Activated naive CD8-positive, alpha-beta T cell treated with anti-CD3 and anti-CD28 coated beads, Interleukin-2, amount 50 U/mL, for 24 hours (primary cell): Measurements from ENCODE around the gene RRP1B.
A peak's percentile ranks its signal among the peaks of the same experiment; 100 is the strongest.
"Not testable (repeated sequence)": the region's sequence is repeated elsewhere in the genome, so short reads cannot be mapped to it uniquely, and the experiment has no call there.

ENCODE experiments used
- ATAC-seq: fragments of 150-1000 bp; cut with Tn5 transposase; one replicate; pipeline ENCODE4 v1.10.0; 2021
- DNase-seq: peaks from one replicate; pipeline ENCODE4 v3.0.0; 2021
- H3K27ac Mint-ChIP-seq: one replicate; pipeline ENCODE4 v1.8.0; 2021; ENCODE audit warnings: mild to moderate bottlenecking, mixed read lengths
- H3K27me3 Mint-ChIP-seq: one replicate; pipeline ENCODE4 v1.8.0; 2021; ENCODE audit warnings: mixed read lengths
- H3K36me3 Mint-ChIP-seq: one replicate; pipeline ENCODE4 v1.8.0; 2021; ENCODE audit warnings: low read depth, mixed read lengths
- H3K4me1 Mint-ChIP-seq: one replicate; pipeline ENCODE4 v1.8.0; 2021; ENCODE audit warnings: mixed read lengths
- H3K4me3 Mint-ChIP-seq: one replicate; pipeline ENCODE4 v1.8.0; 2021; ENCODE audit warnings: mild to moderate bottlenecking, moderate library complexity, mixed read lengths
- H3K9me3 Mint-ChIP-seq: one replicate; pipeline ENCODE4 v1.8.0; 2021; ENCODE audit warnings: mixed read lengths

Gene RRP1B

GRCh38 chr21:43659136-43660000 lies at the start of gene RRP1B, which contains the start of gene HSF2BP:
RRP1B (plus strand) TSS chr21:43659560; CDS start chr21:43659665, 105 bp downstream.
HSF2BP (minus strand) TSS chr21:43659488; CDS start chr21:43658096, 1,392 bp downstream.
- Mint-ChIP-seq H3K27me3 (no peaks in the 10 kb centered on the region), H3K27ac (peak within 1 kb of the TSS; percentile 92), H3K4me1 (peaks cover 44% of the 10 kb centered on the region), H3K9me3 (no peaks in the 10 kb centered on the region), H3K4me3 (peak within 1 kb of the TSS; percentile 93), H3K36me3 (peaks cover 40% of the 10 kb centered on the region)
- ATAC-seq (peak; percentile 93), DNase-seq (peak; percentile 84)

- Mint-ChIP-seq H3K36me3 (no peaks in the 10 kb centered on the region), H3K27ac (no peak overlapping the region), H3K4me3 (no peak overlapping the region), H3K27me3 (no peaks in the 10 kb centered on the region), H3K9me3 (no peaks in the 10 kb centered on the region), H3K4me1 (peaks cover 2% of the 10 kb centered on the region)
- ATAC-seq (peak; percentile 52), DNase-seq (peak; percentile 32)
Observed at GRCh38 chr21:43611598-43612369, 47.6 kb upstream of the RRP1B start.

GRCh38 chr21:43613755-43614638 lies 45.4 kb upstream of the RRP1B start:
- Mint-ChIP-seq H3K4me3 (no peak overlapping the region), H3K36me3 (no peaks in the 10 kb centered on the region), H3K9me3 (no peaks in the 10 kb centered on the region), H3K27me3 (no peaks in the 10 kb centered on the region), H3K27ac (no peak overlapping the region), H3K4me1 (peaks cover 2% of the 10 kb centered on the region)
- no peak for DNase-seq
- no peak for ATAC-seq

GRCh38 chr21:43614839-43615238 lies 44.5 kb upstream of the RRP1B start:
- Mint-ChIP-seq H3K4me3 (no peak overlapping the region), H3K36me3 (peaks cover 1% of the 10 kb centered on the region), H3K27me3 (no peaks in the 10 kb centered on the region), H3K9me3 (no peaks in the 10 kb centered on the region), H3K27ac (no peak overlapping the region), H3K4me1 (peaks cover 2% of the 10 kb centered on the region)
- DNase-seq (no peak), ATAC-seq (no peak)

- not testable (repeated sequence) for H3K4me1 Mint-ChIP-seq, ATAC-seq, H3K27me3 Mint-ChIP-seq, H3K27ac Mint-ChIP-seq, DNase-seq, H3K4me3 Mint-ChIP-seq, H3K36me3 Mint-ChIP-seq, H3K9me3 Mint-ChIP-seq
Observed at GRCh38 chr21:43616861-43617260, 42.5 kb upstream of the RRP1B start.

- Mint-ChIP-seq H3K36me3 (peaks cover 7% of the 10 kb centered on the region), H3K4me3 (no peak overlapping the region), H3K4me1 (no peaks in the 10 kb centered on the region), H3K9me3 (no peaks in the 10 kb centered on the region), H3K27me3 (no peaks in the 10 kb centered on the region), H3K27ac (no peak overlapping the region)
- no peak for DNase-seq
- ATAC-seq, result no peak
Observed at GRCh38 chr21:43618940-43619339, 40.4 kb upstream of the RRP1B start.

- Mint-ChIP-seq H3K4me3 (no peak overlapping the region), H3K27me3 (no peaks in the 10 kb centered on the region), H3K27ac (no peak overlapping the region), H3K9me3 (no peaks in the 10 kb centered on the region), H3K36me3 (peaks cover 7% of the 10 kb centered on the region), H3K4me1 (no peaks in the 10 kb centered on the region)
- DNase-seq (no peak), ATAC-seq (no peak)
Observed at GRCh38 chr21:43619344-43619743, 40.0 kb upstream of the RRP1B start.

- H3K36me3 Mint-ChIP-seq, result peaks cover 7% of the 10 kb centered on the region
Observed at GRCh38 chr21:43619856-43620255, 39.5 kb upstream of the RRP1B start.

GRCh38 chr21:43622796-43623195 lies 36.6 kb upstream of the RRP1B start:
- peaks cover 7% of the 10 kb centered on the region for H3K36me3 Mint-ChIP-seq
- H3K27ac Mint-ChIP-seq, result no peak overlapping the region
- DNase-seq (no peak), ATAC-seq (no peak)
- no peaks in the 10 kb centered on the region for H3K27me3 Mint-ChIP-seq
- no peaks in the 10 kb centered on the region for H3K4me1 Mint-ChIP-seq
- H3K4me3 Mint-ChIP-seq, result no peak overlapping the region
- H3K9me3 Mint-ChIP-seq, result no peaks in the 10 kb centered on the region

More at GRCh38 chr21:43619856-43620255, 39.5 kb upstream of the RRP1B start:
- H3K27me3 Mint-ChIP-seq, result no peaks in the 10 kb centered on the region
- H3K4me1 Mint-ChIP-seq, result no peaks in the 10 kb centered on the region
- H3K27ac Mint-ChIP-seq, result no peak overlapping the region
- ATAC-seq (no peak), DNase-seq (no peak)
- no peaks in the 10 kb centered on the region for H3K9me3 Mint-ChIP-seq
- no peak overlapping the region for H3K4me3 Mint-ChIP-seq

- DNase-seq (no peak), ATAC-seq (no peak)
- Mint-ChIP-seq H3K4me3 (no peak overlapping the region), H3K9me3 (no peaks in the 10 kb centered on the region), H3K36me3 (peaks cover 9% of the 10 kb centered on the region), H3K27me3 (no peaks in the 10 kb centered on the region), H3K27ac (no peak overlapping the region), H3K4me1 (no peaks in the 10 kb centered on the region)
Observed at GRCh38 chr21:43623588-43623987, 35.8 kb upstream of the RRP1B start.

- peaks cover 9% of the 10 kb centered on the region for H3K36me3 Mint-ChIP-seq
- H3K4me1 Mint-ChIP-seq, result no peaks in the 10 kb centered on the region
- ATAC-seq (no peak), DNase-seq (no peak)
- no peaks in the 10 kb centered on the region for H3K27me3 Mint-ChIP-seq
- no peak overlapping the region for H3K27ac Mint-ChIP-seq
- H3K9me3 Mint-ChIP-seq, result no peaks in the 10 kb centered on the region
- no peak overlapping the region for H3K4me3 Mint-ChIP-seq
Observed at GRCh38 chr21:43624339-43624738, 35.0 kb upstream of the RRP1B start.

- Mint-ChIP-seq H3K27ac (no peak overlapping the region), H3K9me3 (no peaks in the 10 kb centered on the region), H3K4me1 (no peaks in the 10 kb centered on the region), H3K27me3 (no peaks in the 10 kb centered on the region), H3K36me3 (peaks cover 2% of the 10 kb centered on the region), H3K4me3 (no peak overlapping the region)
- ATAC-seq (no peak), DNase-seq (no peak)
Observed at GRCh38 chr21:43626390-43626789, 33.0 kb upstream of the RRP1B start.

- H3K27ac Mint-ChIP-seq, result no peak overlapping the region
- H3K9me3 Mint-ChIP-seq, result no peaks in the 10 kb centered on the region
- DNase-seq (no peak), ATAC-seq (no peak)
- H3K4me3 Mint-ChIP-seq, result no peak overlapping the region
- peaks cover 2% of the 10 kb centered on the region for H3K36me3 Mint-ChIP-seq
- no peaks in the 10 kb centered on the region for H3K4me1 Mint-ChIP-seq
- no peaks in the 10 kb centered on the region for H3K27me3 Mint-ChIP-seq
Observed at GRCh38 chr21:43627527-43627926, 31.8 kb upstream of the RRP1B start.

GRCh38 chr21:43631411-43632107 lies 27.8 kb upstream of the RRP1B start:
- Mint-ChIP-seq H3K36me3 (peaks cover 2% of the 10 kb centered on the region), H3K4me3 (no peak overlapping the region), H3K4me1 (no peaks in the 10 kb centered on the region), H3K27ac (peak overlapping the region; percentile 2), H3K27me3 (no peaks in the 10 kb centered on the region), H3K9me3 (no peaks in the 10 kb centered on the region)
- ATAC-seq, result no peak
- DNase-seq, result no peak
